Measurements from ENCODE around the gene TTC16. TPM values are rescaled to one million over a fixed set of nuclear protein-coding genes. Genes with fewer than 3 reads are reported as not detected.

The TTC16 gene
- total RNA-seq, 1 donor from 2014 or later: 0.41 TPM

DNA sequence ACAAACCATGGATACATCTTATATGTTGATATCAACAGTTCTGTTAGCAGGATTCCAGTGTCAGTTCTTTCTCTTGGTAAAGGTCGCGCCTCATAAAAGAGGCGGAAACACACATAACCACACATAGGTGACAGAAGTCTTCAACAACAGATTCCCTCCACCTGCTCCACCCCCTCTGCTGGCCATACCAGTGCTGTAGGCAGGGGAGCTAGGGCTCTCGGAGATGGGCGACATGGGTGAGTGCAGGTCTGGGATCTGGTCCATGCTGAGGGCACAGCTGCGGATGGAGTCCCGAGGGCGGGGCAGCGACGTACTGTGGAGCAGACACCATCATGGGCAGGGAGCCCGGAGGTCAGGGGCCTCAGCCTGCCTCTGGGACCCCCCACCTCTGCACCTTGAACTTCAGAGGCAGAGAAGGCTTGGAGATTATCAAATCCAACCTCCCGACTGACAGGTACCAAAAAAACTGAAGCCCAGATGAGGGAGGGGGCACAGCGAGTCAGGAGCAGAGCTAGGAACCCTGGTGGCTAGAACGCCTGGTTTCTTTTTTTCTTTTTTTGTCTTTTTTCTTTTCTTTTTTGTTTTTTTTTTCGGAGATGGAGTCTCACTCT lies 31.2 kb downstream of the TTC16 start:
- no peak overlapping the region for H3K4me3 ChIP-seq
- DNase-seq (no peak), ATAC-seq (no peak)
- H3K27me3 ChIP-seq: no peaks in the 10 kb centered on the region
- intact Hi-C loops (cut with DNase I): no loop called here
- H3K9me3 ChIP-seq: no peaks in the 10 kb centered on the region
- H3K4me1 ChIP-seq: peaks cover 6% of the 10 kb centered on the region
- H3K27ac ChIP-seq: no peak overlapping the region
- H3K36me3 ChIP-seq: peaks cover 71% of the 10 kb centered on the region
- TF ChIP-seq, protein P1, sequence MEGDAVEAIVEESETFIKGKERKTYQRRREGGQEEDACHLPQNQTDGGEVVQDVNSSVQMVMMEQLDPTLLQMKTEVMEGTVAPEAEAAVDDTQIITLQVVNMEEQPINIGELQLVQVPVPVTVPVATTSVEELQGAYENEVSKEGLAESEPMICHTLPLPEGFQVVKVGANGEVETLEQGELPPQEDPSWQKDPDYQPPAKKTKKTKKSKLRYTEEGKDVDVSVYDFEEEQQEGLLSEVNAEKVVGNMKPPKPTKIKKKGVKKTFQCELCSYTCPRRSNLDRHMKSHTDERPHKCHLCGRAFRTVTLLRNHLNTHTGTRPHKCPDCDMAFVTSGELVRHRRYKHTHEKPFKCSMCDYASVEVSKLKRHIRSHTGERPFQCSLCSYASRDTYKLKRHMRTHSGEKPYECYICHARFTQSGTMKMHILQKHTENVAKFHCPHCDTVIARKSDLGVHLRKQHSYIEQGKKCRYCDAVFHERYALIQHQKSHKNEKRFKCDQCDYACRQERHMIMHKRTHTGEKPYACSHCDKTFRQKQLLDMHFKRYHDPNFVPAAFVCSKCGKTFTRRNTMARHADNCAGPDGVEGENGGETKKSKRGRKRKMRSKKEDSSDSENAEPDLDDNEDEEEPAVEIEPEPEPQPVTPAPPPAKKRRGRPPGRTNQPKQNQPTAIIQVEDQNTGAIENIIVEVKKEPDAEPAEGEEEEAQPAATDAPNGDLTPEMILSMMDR (IDR thresholded peaks at IDR 0.05): no peak

DNA sequence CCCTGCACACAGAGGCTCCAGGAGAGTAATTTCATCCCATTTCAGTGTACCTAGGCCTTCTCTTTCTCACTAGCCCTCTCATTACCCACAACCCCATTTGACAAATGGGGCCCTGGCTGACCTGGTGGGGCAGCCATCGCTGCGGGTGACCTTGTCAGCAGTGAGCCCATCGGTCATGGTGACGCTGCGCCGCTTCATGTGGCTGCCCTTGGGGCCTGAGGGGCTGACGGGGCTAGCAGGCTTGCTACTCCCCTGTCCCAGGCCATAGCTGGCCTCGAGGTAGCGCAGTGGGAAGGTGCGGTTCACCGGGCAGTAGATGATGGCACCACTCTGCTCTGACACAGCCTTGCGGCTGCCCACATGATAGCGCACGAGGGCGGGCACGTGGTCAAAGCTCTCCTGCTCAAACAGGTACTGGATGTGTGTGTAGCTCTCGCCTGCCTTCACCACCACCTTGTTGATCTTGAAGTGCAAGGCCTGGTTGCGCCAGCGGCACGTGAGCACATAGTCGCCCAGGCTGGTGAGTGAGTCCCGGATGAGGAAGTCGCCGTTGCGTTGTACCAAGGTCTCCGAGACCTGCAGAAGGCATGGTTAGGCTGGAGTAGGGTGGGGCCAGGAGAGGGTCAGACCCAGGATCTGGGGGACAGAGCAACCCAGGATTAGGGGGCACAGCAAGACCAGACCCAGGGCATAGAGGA lies 33.4 kb downstream of the TTC16 start:
- Histone ChIP-seq H3K9me3 (no peaks in the 10 kb centered on the region), H3K27me3 (peaks cover 6% of the 10 kb centered on the region), H3K4me3 (no peak overlapping the region), H3K4me1 (no peaks in the 10 kb centered on the region), H3K27ac (no peak overlapping the region), H3K36me3 (peaks cover 58% of the 10 kb centered on the region)
- DNase-seq (no peak), ATAC-seq (no peak)
- TF ChIP-seq, protein P1 (IDR thresholded peaks at IDR 0.05): no peak
- intact Hi-C loops (cut with DNase I): no loop called here

DNA sequence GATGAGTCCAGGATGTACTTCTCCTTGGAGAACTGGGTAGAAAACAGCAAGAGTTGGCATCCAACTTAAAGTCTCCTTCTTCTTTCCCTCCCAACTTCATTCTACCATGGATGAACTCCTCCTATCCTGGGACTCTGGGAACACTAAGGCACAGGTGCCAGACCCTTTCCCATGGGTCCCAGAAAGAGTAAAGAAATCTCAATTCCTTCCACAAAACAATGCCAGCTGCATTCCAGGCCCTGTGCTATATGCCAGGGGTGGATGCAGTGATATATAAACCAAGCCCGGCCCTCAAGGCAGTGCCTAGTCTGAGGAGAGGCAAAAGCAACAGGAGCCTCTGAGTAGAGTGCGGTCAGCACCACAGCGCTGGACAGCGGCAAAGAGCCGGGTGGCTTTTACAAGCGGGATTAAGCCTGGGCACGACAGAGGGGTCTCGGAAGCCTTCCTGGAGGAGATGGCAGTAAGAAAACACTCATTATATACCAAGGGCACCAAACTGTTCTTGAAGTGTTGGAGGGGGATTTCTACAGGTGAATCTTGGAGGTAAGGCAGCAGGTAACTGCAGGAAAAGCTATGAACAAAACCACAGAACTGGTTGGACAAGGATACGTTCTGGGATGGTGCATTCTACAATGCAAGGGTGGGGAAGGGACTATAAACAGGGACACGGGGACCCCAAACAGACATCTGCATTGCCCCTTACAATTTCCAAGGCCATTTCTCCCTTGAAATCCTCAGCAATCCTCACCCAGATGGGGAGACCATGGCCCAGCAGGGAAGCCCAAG lies 35.6 kb downstream of the TTC16 start:
- H3K4me3 ChIP-seq: no peak overlapping the region
- no peak overlapping the region for H3K27ac ChIP-seq
- intact Hi-C loops (cut with DNase I): no loop called here
- TF ChIP-seq, protein P1 (IDR thresholded peaks at IDR 0.05): no peak
- H3K36me3 ChIP-seq: peaks cover 37% of the 10 kb centered on the region
- peaks cover 4% of the 10 kb centered on the region for H3K4me1 ChIP-seq
- peak; percentile 8 for ATAC-seq
- DNase-seq: no peak
- no peaks in the 10 kb centered on the region for H3K9me3 ChIP-seq
- peaks cover 13% of the 10 kb centered on the region for H3K27me3 ChIP-seq

DNA sequence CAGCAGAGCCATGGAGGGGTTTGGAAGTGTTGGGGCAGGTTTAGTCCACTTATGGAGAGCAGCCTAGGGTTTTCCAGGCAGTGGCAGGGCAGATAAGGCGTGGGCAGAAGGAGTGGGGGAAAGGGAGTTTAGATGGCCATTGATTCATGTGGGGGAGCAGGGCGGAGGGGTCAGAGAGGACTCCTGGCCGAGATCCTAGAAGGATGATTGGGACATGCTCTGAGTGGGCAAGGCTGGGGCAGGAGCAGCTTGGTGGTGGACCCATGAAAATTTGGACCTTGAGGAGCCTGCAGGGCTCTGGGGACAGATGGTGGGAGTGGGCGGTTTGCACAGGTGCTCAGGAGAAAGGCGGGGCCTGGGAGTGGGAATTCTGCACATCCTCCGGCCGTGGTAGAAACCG lies 37.3 kb downstream of the TTC16 start:
- H3K4me1 ChIP-seq: peaks cover 4% of the 10 kb centered on the region
- peaks cover 13% of the 10 kb centered on the region for H3K27me3 ChIP-seq
- no peak for DNase-seq
- no peak overlapping the region for H3K4me3 ChIP-seq
- H3K27ac ChIP-seq: no peak overlapping the region
- H3K9me3 ChIP-seq: no peaks in the 10 kb centered on the region
- intact Hi-C loops (cut with DNase I): no loop called here
- peaks cover 24% of the 10 kb centered on the region for H3K36me3 ChIP-seq
- ATAC-seq: no peak
- TF ChIP-seq, protein P1 (IDR thresholded peaks at IDR 0.05): no peak

DNA sequence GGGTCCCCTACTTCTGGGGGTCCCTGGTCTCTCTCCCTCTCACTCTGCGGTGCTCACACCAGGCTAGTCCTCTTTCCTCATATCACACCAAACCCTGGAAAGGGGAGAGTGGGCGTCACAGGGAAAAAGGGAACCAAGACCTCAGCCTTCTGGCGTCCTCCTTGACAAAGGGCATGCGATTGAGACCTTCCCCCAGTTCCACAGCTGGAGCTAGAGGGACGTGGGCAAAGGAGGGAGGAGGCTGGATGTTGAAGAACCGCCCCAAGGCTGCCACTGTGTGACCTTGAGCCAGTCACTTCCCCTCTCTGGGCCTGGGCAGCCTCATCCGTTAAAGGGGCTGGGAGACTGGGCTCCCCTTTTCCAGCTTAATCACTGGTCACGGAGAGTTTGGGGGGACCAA lies 37.7 kb downstream of the TTC16 start:
- peaks cover 4% of the 10 kb centered on the region for H3K4me1 ChIP-seq
- H3K36me3 ChIP-seq: peaks cover 21% of the 10 kb centered on the region
- peaks cover 13% of the 10 kb centered on the region for H3K27me3 ChIP-seq
- H3K27ac ChIP-seq: no peak overlapping the region
- H3K4me3 ChIP-seq: no peak overlapping the region
- TF ChIP-seq, protein P1 (IDR thresholded peaks at IDR 0.05): no peak
- DNase-seq (no peak), ATAC-seq (peak; percentile 2)
- intact Hi-C loops (cut with DNase I): no loop called here
- H3K9me3 ChIP-seq: no peaks in the 10 kb centered on the region
